ENCODE measurements around the gene AIRE. TPM values are rescaled to one million over a fixed set of nuclear protein-coding genes. Genes with fewer than 3 reads are reported as not detected.

The AIRE gene
- total and polyA plus RNA-seq, 2 donors (not counting 1 experiment from before 2014, with no cell fraction given) = not detected

- DNase-seq (ENCODE audit: low read depth in 2 of 2) = no peak
- no peaks in the 10 kb centered on the region for H3K4me1 ChIP-seq (ENCODE audit: control insufficient read depth, extremely low read depth, insufficient read depth, low read length)
- no peaks in the 10 kb centered on the region for H3K36me3 ChIP-seq (ENCODE audit: control insufficient read depth, insufficient read depth, low read length)
- TF ChIP-seq EZH2 (IDR thresholded peaks at IDR 0.05; ENCODE audit: low read length, missing control alignments) (no peak), CTCF (conservative IDR thresholded peaks at IDR 0.05 in 1 of 2, IDR thresholded peaks at IDR 0.05 in 1 of 2; ENCODE audit: low read depth in 1 of 2, low read length in 2 of 2) (no peak)
- H3K9ac ChIP-seq (ENCODE audit: insufficient read depth, low read length) = no peak overlapping the region
- no peaks in the 10 kb centered on the region for H3K27me3 ChIP-seq (ENCODE audit: control insufficient read depth, insufficient read depth, low read length)
- no peak overlapping the region for H3K4me3 ChIP-seq (replicated peaks in 1 of 4; ENCODE audit: control extremely low read depth in 1 of 4, insufficient read depth in 1 of 4, low read depth in 3 of 4, low read length in 4 of 4)
- H3K4me2 ChIP-seq (ENCODE audit: extremely low read depth, insufficient read depth, low read length) = no peak overlapping the region
- no peaks in the 10 kb centered on the region for H3K9me3 ChIP-seq (ENCODE audit: control insufficient read depth, insufficient read depth, low read depth, low read length)
- H4K20me1 ChIP-seq (ENCODE audit: control insufficient read depth, extremely low read depth, insufficient read depth, low read length) = no peaks in the 10 kb centered on the region
- no peaks in the 10 kb centered on the region for H3K79me2 ChIP-seq (ENCODE audit: control insufficient read depth, insufficient read depth, low read length)
- H2AFZ ChIP-seq (ENCODE audit: low read length) = no peak overlapping the region
- H3K27ac ChIP-seq (ENCODE audit: insufficient read depth, low read length) = no peak overlapping the region
Measured at GRCh38 chr21:44283948-44284347, 1.7 kb upstream of the AIRE start.

GRCh38 chr21:44286086-44286715, 525 bp downstream of the AIRE start:
- no peak for DNase-seq (ENCODE audit: low read depth in 2 of 2)
- Histone ChIP-seq H3K79me2 (ENCODE audit: control insufficient read depth, insufficient read depth, low read length) (no peaks in the 10 kb centered on the region), H3K4me2 (ENCODE audit: extremely low read depth, insufficient read depth, low read length) (no peak overlapping the region), H3K4me1 (ENCODE audit: control insufficient read depth, extremely low read depth, insufficient read depth, low read length) (no peaks in the 10 kb centered on the region), H4K20me1 (ENCODE audit: control insufficient read depth, extremely low read depth, insufficient read depth, low read length) (no peaks in the 10 kb centered on the region), H3K4me3 (replicated peaks in 1 of 4; ENCODE audit: control extremely low read depth in 1 of 4, insufficient read depth in 1 of 4, low read depth in 3 of 4, low read length in 4 of 4) (no peak overlapping the region), H3K27ac (ENCODE audit: insufficient read depth, low read length) (no peak overlapping the region), H3K27me3 (ENCODE audit: control insufficient read depth, insufficient read depth, low read length) (no peaks in the 10 kb centered on the region), H3K36me3 (ENCODE audit: control insufficient read depth, insufficient read depth, low read length) (no peaks in the 10 kb centered on the region), H2AFZ (ENCODE audit: low read length) (no peak overlapping the region), H3K9ac (ENCODE audit: insufficient read depth, low read length) (no peak overlapping the region), H3K9me3 (ENCODE audit: control insufficient read depth, insufficient read depth, low read depth, low read length) (no peaks in the 10 kb centered on the region)
- no peak for TF ChIP-seq CTCF (conservative IDR thresholded peaks at IDR 0.05 in 1 of 2, IDR thresholded peaks at IDR 0.05 in 1 of 2; ENCODE audit: low read depth in 1 of 2, low read length in 2 of 2)
- no peak for TF ChIP-seq EZH2 (IDR thresholded peaks at IDR 0.05; ENCODE audit: low read length, missing control alignments)

- no peak overlapping the region for H2AFZ ChIP-seq (ENCODE audit: low read length)
- no peaks in the 10 kb centered on the region for H3K4me1 ChIP-seq (ENCODE audit: control insufficient read depth, extremely low read depth, insufficient read depth, low read length)
- no peaks in the 10 kb centered on the region for H3K79me2 ChIP-seq (ENCODE audit: control insufficient read depth, insufficient read depth, low read length)
- DNase-seq (ENCODE audit: low read depth in 2 of 2) = no peak
- no peak overlapping the region for H3K27ac ChIP-seq (ENCODE audit: insufficient read depth, low read length)
- H4K20me1 ChIP-seq (ENCODE audit: control insufficient read depth, extremely low read depth, insufficient read depth, low read length) = no peaks in the 10 kb centered on the region
- no peak overlapping the region for H3K4me3 ChIP-seq (replicated peaks in 1 of 4; ENCODE audit: control extremely low read depth in 1 of 4, insufficient read depth in 1 of 4, low read depth in 3 of 4, low read length in 4 of 4)
- TF ChIP-seq CTCF (conservative IDR thresholded peaks at IDR 0.05 in 1 of 2, IDR thresholded peaks at IDR 0.05 in 1 of 2; ENCODE audit: low read depth in 1 of 2, low read length in 2 of 2) (no peak), EZH2 (IDR thresholded peaks at IDR 0.05; ENCODE audit: low read length, missing control alignments) (no peak)
- no peaks in the 10 kb centered on the region for H3K9me3 ChIP-seq (ENCODE audit: control insufficient read depth, insufficient read depth, low read depth, low read length)
- H3K36me3 ChIP-seq (ENCODE audit: control insufficient read depth, insufficient read depth, low read length) = no peaks in the 10 kb centered on the region
- no peaks in the 10 kb centered on the region for H3K27me3 ChIP-seq (ENCODE audit: control insufficient read depth, insufficient read depth, low read length)
- H3K9ac ChIP-seq (ENCODE audit: insufficient read depth, low read length) = no peak overlapping the region
- H3K4me2 ChIP-seq (ENCODE audit: extremely low read depth, insufficient read depth, low read length) = no peak overlapping the region
Measured at GRCh38 chr21:44286716-44287632, 1.3 kb downstream of the AIRE start.

Measured in fibroblast of lung (primary cell).